Loucy (cell line): Measurements from ENCODE around the gene SRGAP2.
"Not testable (repeated sequence)": the region's sequence is repeated elsewhere in the genome, so short reads cannot be mapped to it uniquely, and the experiment has no call there.

Experiments
- H2AFZ ChIP-seq: fragments of 200-600 bp; sonication (generic); 2 replicates; pipeline ENCODE4 v1.6.0; 2016; ENCODE audit warnings: antibody characterized with exemption, mild to moderate bottlenecking, low read length, moderate library complexity
- H3F3A ChIP-seq: fragments of 200-600 bp; 2 replicates; pipeline ENCODE4 v1.6.0; 2016; ENCODE audit warnings: antibody characterized with exemption, low read depth, mild to moderate bottlenecking
- H3K27me3 ChIP-seq: fragments of 200-600 bp; sonication (generic); 2 replicates; pipeline ENCODE4 v1.6.1; 2014; ENCODE audit warnings: low read length, mild to moderate bottlenecking; ENCODE audit not compliant: insufficient read depth, poor library complexity, severe bottlenecking
- H3K36me3 ChIP-seq: fragments of 200-600 bp; sonication (generic); 2 replicates; pipeline ENCODE4 v1.6.1; 2016; ENCODE audit warnings: low read length; ENCODE audit not compliant: insufficient read depth
- H3K4me1 ChIP-seq: fragments of 200-600 bp; sonication (generic); 2 replicates; pipeline ENCODE4 v1.5.1; 2014; ENCODE audit warnings: low read length, mild to moderate bottlenecking; ENCODE audit not compliant: insufficient read depth, poor library complexity, severe bottlenecking
- H3K4me2 ChIP-seq: fragments of 200-600 bp; sonication (generic); 2 replicates; pipeline ENCODE4 v1.6.0; 2014; ENCODE audit warnings: antibody characterized with exemption, low read length, low read depth, mild to moderate bottlenecking; ENCODE audit not compliant: poor library complexity, severe bottlenecking
- H3K4me3 ChIP-seq: fragments of 200-600 bp; sonication (generic); 2 replicates; pipeline ENCODE4 v1.5.1; 2014; ENCODE audit warnings: low read length, mild to moderate bottlenecking, mixed read lengths; ENCODE audit not compliant: poor library complexity, severe bottlenecking
- H3K79me2 ChIP-seq: fragments of 200-600 bp; sonication (generic); 2 replicates; pipeline ENCODE4 v1.6.1; 2014; ENCODE audit warnings: low read length; ENCODE audit not compliant: insufficient read depth
- H3K9ac ChIP-seq: fragments of 200-600 bp; sonication (generic); 2 replicates; pipeline ENCODE4 v1.6.0; 2014; ENCODE audit warnings: mild to moderate bottlenecking, low read depth, low read length, moderate library complexity; ENCODE audit not compliant: poor library complexity, severe bottlenecking
- H3K9me2 ChIP-seq: fragments of 200-600 bp; sonication (generic); replicated peaks from 2 replicates; pipeline ENCODE4 v1.6.1; 2016; ENCODE audit warnings: low read depth, low read length, mixed read lengths
- H3K9me3 ChIP-seq: fragments of 200-600 bp; sonication (generic); 2 replicates; pipeline ENCODE4 v1.6.1; 2014; ENCODE audit warnings: mild to moderate bottlenecking, antibody characterized with exemption, low read length, low read depth; ENCODE audit not compliant: insufficient read depth
- H4K20me1 ChIP-seq: fragments of 200-600 bp; sonication (generic); 2 replicates; pipeline ENCODE4 v1.6.0; 2014; ENCODE audit warnings: antibody characterized with exemption, low read length, mild to moderate bottlenecking; ENCODE audit not compliant: insufficient read depth, poor library complexity, severe bottlenecking

SRGAP2 gene

DNA sequence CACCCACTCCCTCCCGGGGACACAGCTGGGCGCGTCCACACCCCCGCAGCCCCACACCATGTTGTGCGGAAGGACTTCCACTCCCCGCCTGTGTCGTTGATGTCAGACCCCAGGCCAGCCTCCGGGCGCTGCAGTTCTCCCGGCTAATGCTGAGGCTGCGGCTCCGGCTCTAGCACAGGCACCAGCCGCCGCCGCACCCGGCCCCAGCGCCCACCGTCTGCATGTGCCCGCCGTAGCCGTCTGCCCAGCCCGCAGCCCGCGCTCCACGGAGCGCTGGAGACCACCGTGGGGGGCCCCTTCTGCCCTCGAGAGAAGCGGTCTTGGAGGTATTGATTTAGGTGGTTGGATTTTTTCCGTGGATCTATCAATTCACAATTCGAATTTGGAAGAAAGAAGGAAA is 2.2 kb downstream of the SRGAP2 start:
- not testable (repeated sequence) for H3F3A ChIP-seq, H3K4me1 ChIP-seq, H2AFZ ChIP-seq, H3K9me3 ChIP-seq, H3K9me2 ChIP-seq, H3K9ac ChIP-seq, H3K79me2 ChIP-seq, H4K20me1 ChIP-seq, H3K27me3 ChIP-seq, H3K36me3 ChIP-seq
- H3K4me2 ChIP-seq, result peak overlapping the region; percentile 24
- H3K4me3 ChIP-seq, result peak overlapping the region; percentile 49

DNA sequence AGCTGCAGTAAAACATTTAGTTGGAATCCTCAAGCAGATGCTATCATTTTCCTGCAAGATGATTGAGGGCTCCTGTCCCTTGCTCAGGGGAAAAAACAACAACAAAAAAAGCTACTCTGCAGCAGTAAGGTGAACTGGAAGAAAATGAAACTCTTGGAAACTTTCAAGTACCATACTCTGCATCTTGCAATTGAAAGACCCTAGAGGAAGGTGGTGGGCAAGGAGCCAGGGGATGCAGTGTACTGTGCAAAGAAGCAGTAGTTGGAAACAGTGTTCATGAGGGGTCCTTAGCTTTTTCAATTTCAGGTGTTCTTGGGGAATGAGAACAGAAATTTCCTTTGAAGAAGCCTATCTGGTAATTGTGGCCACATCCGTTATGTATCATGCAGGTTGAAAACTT is 7.5 kb downstream of the SRGAP2 start:
- H3K4me3 ChIP-seq, H3K4me2 ChIP-seq, H3K9ac ChIP-seq, H4K20me1 ChIP-seq, H3F3A ChIP-seq, H3K36me3 ChIP-seq, H2AFZ ChIP-seq, H3K27me3 ChIP-seq, H3K9me3 ChIP-seq, H3K9me2 ChIP-seq, H3K4me1 ChIP-seq, H3K79me2 ChIP-seq: not testable (repeated sequence)

- H2AFZ ChIP-seq, H3K79me2 ChIP-seq, H3K4me1 ChIP-seq, H3K4me3 ChIP-seq, H3K36me3 ChIP-seq, H3K9ac ChIP-seq, H3K27me3 ChIP-seq, H3K9me2 ChIP-seq, H3K9me3 ChIP-seq, H3K4me2 ChIP-seq, H4K20me1 ChIP-seq, H3F3A ChIP-seq: not testable (repeated sequence)
Observed at GRCh38 chr1:206215600-206216392, 12.5 kb downstream of the SRGAP2 start.

GRCh38 chr1:206218285-206218684 is 14.9 kb downstream of the SRGAP2 start:
- not testable (repeated sequence) for H3K4me1 ChIP-seq, H3K36me3 ChIP-seq, H3K4me3 ChIP-seq, H3K4me2 ChIP-seq, H2AFZ ChIP-seq, H3K9ac ChIP-seq, H4K20me1 ChIP-seq, H3K79me2 ChIP-seq, H3K27me3 ChIP-seq, H3F3A ChIP-seq, H3K9me3 ChIP-seq, H3K9me2 ChIP-seq

DNA sequence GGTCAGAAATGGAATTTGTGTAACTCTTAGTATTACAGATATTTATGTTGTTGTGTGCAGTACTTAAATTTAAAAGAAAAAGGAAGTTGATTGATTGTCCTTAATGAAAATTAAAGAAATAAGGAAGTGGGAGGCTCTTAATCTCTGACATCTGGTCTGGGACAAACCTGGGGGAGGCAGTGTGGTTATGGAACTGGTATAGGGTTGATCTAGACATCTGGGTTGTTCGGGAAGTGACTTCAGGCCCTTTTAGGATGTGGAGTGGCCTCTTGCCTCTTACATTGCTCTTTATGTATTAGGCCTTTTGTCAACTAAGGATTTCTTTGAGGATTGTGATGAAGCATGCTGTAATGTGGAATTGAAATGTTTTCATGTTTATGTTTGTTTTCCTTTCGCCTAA is 15.4 kb downstream of the SRGAP2 start:
- not testable (repeated sequence) for H3K36me3 ChIP-seq, H2AFZ ChIP-seq, H4K20me1 ChIP-seq, H3K9me3 ChIP-seq, H3F3A ChIP-seq, H3K9me2 ChIP-seq, H3K79me2 ChIP-seq, H3K9ac ChIP-seq, H3K4me1 ChIP-seq, H3K4me2 ChIP-seq, H3K27me3 ChIP-seq, H3K4me3 ChIP-seq

- not testable (repeated sequence) for H3K4me2 ChIP-seq, H3K9me2 ChIP-seq, H3K36me3 ChIP-seq, H3K79me2 ChIP-seq, H3K9ac ChIP-seq, H3F3A ChIP-seq, H3K9me3 ChIP-seq, H3K4me3 ChIP-seq, H4K20me1 ChIP-seq, H3K4me1 ChIP-seq, H2AFZ ChIP-seq, H3K27me3 ChIP-seq
Observed at GRCh38 chr1:206219514-206220331, 16.4 kb downstream of the SRGAP2 start.

- H4K20me1 ChIP-seq, H3K27me3 ChIP-seq, H3K79me2 ChIP-seq, H3K4me2 ChIP-seq, H3K9me2 ChIP-seq, H3K9ac ChIP-seq, H3K9me3 ChIP-seq, H3K36me3 ChIP-seq, H3K4me3 ChIP-seq, H2AFZ ChIP-seq, H3F3A ChIP-seq, H3K4me1 ChIP-seq: not testable (repeated sequence)
Observed at GRCh38 chr1:206220332-206221000, 17.1 kb downstream of the SRGAP2 start.
